Measurements from ENCODE around the gene BRINP2.

Gene BRINP2

GRCh38 chr1:177274687-177275211, 104.0 kb downstream of the BRINP2 start:
- no peak for DNase-seq (ENCODE audit: low spot score)

GRCh38 chr1:177275736-177276135, 105.0 kb downstream of the BRINP2 start:
- no peak for DNase-seq (ENCODE audit: low spot score)

- DNase-seq (ENCODE audit: low spot score), result no peak
Measured at GRCh38 chr1:177278626-177279390, 108.0 kb downstream of the BRINP2 start.

GRCh38 chr1:177281901-177282300, 111.1 kb downstream of the BRINP2 start:
- no peak for DNase-seq (ENCODE audit: low spot score)

GRCh38 chr1:177282976-177283375, 112.2 kb downstream of the BRINP2 start:
- peak; percentile 50 for DNase-seq (ENCODE audit: low spot score)

- no peak for DNase-seq (ENCODE audit: low spot score)
Measured at GRCh38 chr1:177283380-177283779, 112.6 kb downstream of the BRINP2 start.

- no peak for DNase-seq (ENCODE audit: low spot score)
Measured at GRCh38 chr1:177286396-177286795, 115.6 kb downstream of the BRINP2 start.

- DNase-seq (ENCODE audit: low spot score), result no peak
Measured at GRCh38 chr1:177287270-177287669, 116.5 kb downstream of the BRINP2 start.

- no peak for DNase-seq (ENCODE audit: low spot score)
Measured at GRCh38 chr1:177287994-177288393, 117.2 kb downstream of the BRINP2 start.

- DNase-seq (ENCODE audit: low spot score), result no peak
Measured at GRCh38 chr1:177289532-177289931, 118.8 kb downstream of the BRINP2 start.

GRCh38 chr1:177300431-177300830, 129.7 kb downstream of the BRINP2 start:
- DNase-seq (ENCODE audit: low spot score), result no peak

GRCh38 chr1:177301425-177302124, 130.8 kb downstream of the BRINP2 start:
- DNase-seq (ENCODE audit: low spot score), result no peak

- DNase-seq (ENCODE audit: low spot score), result peak; percentile 2
Measured at GRCh38 chr1:177302357-177303044, 131.7 kb downstream of the BRINP2 start.

GRCh38 chr1:177305040-177306018, 134.6 kb downstream of the BRINP2 start:
- DNase-seq (ENCODE audit: low spot score), result no peak

GRCh38 chr1:177306019-177306415, 135.3 kb downstream of the BRINP2 start:
- DNase-seq (ENCODE audit: low spot score), result no peak

- no peak for DNase-seq (ENCODE audit: low spot score)
Measured at GRCh38 chr1:177306981-177307380, 136.2 kb downstream of the BRINP2 start.

- DNase-seq (ENCODE audit: low spot score), result no peak
Measured at GRCh38 chr1:177307771-177308170, 137.0 kb downstream of the BRINP2 start.

- DNase-seq (ENCODE audit: low spot score), result no peak
Measured at GRCh38 chr1:177309880-177310279, 139.1 kb downstream of the BRINP2 start.

- no peak for DNase-seq (ENCODE audit: low spot score)
Measured at GRCh38 chr1:177310326-177310725, 139.6 kb downstream of the BRINP2 start.

GRCh38 chr1:177311111-177311510, 140.4 kb downstream of the BRINP2 start:
- DNase-seq (ENCODE audit: low spot score), result no peak

GRCh38 chr1:177311586-177311985, 140.8 kb downstream of the BRINP2 start:
- DNase-seq (ENCODE audit: low spot score), result no peak

Measured in SW480 (cell line).